Mammary epithelial cell (primary cell): ENCODE measurements around the gene GRPEL2.

Experiments
- CTCF ChIP-seq, 2 donors: IDR thresholded peaks in 1 of 2; conservative IDR thresholded peaks in 1 of 2; 2 replicates each; pipeline ENCODE4 v1.5.1; 2011 to 2012; ENCODE audit warnings: inconsistent platforms in 2 of 2, low read length in 2 of 2, mild to moderate bottlenecking in 2 of 2, control low read depth in 1 of 2, low read depth in 1 of 2; ENCODE audit not compliant: insufficient read depth in 1 of 2; ENCODE audit errors: extremely low read depth in 1 of 2
- EZH2 ChIP-seq: IDR thresholded peaks from 2 replicates; pipeline ENCODE4 v1.6.1; 2012; ENCODE audit warnings: low read length, inconsistent platforms, borderline replicate concordance

GRCh38 chr5:149323621-149324205 lies 21.6 kb upstream of the GRPEL2 start:
- no peak for TF ChIP-seq CTCF (conservative IDR thresholded peaks at IDR 0.05 in 1 of 2, IDR thresholded peaks at IDR 0.05 in 1 of 2; ENCODE audit: extremely low read depth in 1 of 2, insufficient read depth in 1 of 2, low read depth in 1 of 2, low read length in 2 of 2)
- no peak for TF ChIP-seq EZH2
